ENCODE data around the gene MITF.

MITF gene

GRCh38 chr3:70003119-70003518 lies 263.9 kb downstream of the MITF start:
- no peak for TF ChIP-seq JUND (IDR thresholded peaks at IDR 0.05; ENCODE audit: low read depth)
- no peak for DNase-seq (ENCODE audit: low read depth in 1 of 2, low spot score in 1 of 2)
- in situ Hi-C loops (cut with HindIII; ENCODE audit: low pct_unique_long_range_greater_than_20kb, low sequenced_read_pairs), result no loop called here

DNA sequence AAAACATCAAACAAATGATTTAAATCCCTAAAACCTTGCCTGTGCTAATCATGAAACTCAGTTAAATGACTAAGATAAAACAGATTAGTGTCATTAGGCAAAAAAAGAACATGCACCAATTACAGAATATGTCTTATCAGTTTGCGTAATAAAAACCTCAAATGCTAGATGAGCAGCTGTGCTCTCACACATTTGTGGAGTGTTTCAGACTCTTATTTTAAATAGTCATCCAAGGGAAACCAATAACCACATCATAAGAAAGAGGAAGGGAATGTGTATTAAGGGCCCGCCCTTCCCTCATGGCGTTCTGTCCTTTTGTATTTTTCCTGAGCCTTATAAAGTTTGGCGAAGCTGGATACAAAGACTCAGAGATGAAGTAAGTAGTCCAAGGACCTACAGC lies 266.8 kb downstream of the MITF start:
- TF ChIP-seq JUND (IDR thresholded peaks at IDR 0.05; ENCODE audit: low read depth), result no peak
- no peak for DNase-seq (ENCODE audit: low read depth in 1 of 2, low spot score in 1 of 2)
- in situ Hi-C loops (cut with HindIII; ENCODE audit: low pct_unique_long_range_greater_than_20kb, low sequenced_read_pairs), result no loop called here

DNA sequence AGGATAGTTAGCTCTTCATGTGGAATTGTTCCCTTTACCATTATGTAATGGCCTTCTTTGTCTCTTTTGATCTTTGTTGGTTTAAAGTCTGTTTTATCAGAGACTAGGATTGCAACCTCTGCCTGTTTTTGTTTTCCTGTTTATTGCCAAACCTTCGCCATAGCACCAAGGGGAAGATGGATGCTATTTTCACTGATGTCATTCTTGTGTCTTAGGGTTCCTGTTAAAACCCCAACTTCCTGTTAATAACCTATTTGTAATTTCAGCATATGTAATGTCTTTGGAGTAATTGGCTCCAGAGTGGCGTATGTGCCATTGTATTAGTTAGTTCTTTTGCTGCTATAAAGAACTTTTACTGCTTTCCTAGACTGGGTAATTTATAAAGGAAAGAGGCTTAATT lies 271.1 kb downstream of the MITF start:
- DNase-seq (ENCODE audit: low read depth in 1 of 2, low spot score in 1 of 2), result no peak
- TF ChIP-seq JUND (IDR thresholded peaks at IDR 0.05; ENCODE audit: low read depth), result no peak
- in situ Hi-C loops (cut with HindIII; ENCODE audit: low pct_unique_long_range_greater_than_20kb, low sequenced_read_pairs), result no loop called here

DNA sequence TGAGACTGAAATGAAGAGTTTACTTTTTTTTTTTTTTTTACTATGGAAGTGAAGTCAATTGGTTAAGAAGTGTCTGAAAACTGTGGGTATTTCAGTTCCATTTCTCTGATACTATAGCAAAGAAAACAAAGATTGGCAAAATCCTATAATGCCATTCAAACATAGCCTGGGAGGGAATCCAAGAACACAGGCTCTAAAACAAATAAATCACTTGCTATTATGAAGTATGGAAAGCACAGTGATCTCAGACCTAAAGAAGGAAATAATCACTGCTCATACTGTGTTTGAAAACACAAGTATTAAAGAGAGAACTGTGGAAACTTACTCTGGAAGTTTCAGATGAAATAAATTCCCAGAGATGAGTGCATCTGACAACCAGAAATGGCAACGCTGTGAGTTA lies 272.3 kb downstream of the MITF start:
- no peak for TF ChIP-seq JUND (IDR thresholded peaks at IDR 0.05; ENCODE audit: low read depth)
- in situ Hi-C loops (cut with HindIII; ENCODE audit: low pct_unique_long_range_greater_than_20kb, low sequenced_read_pairs), result no loop called here
- DNase-seq (ENCODE audit: low read depth in 1 of 2, low spot score in 1 of 2), result no peak
